Measurements from ENCODE around the gene RAB6B.

The RAB6B gene

DNA sequence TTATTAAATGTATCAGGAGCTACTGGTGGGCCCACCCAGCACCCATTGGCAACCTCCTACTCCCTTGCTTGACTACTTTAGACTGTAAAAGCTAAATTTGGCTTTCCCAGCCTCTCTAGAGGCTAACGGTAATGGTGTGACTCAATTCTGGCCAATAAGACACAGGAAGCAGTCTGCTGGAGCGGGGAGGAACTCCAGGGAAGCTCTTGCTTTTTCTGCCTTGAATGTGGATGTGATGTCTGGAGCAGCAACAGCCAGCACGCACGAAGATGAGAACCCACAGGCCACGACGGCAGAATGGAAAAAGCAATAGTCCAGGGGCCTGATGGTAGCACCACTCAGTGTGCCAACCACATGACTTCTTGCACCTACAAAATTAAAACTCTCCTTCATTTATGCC lies 39.9 kb downstream of the RAB6B start:
- DNase-seq, result no peak

DNA sequence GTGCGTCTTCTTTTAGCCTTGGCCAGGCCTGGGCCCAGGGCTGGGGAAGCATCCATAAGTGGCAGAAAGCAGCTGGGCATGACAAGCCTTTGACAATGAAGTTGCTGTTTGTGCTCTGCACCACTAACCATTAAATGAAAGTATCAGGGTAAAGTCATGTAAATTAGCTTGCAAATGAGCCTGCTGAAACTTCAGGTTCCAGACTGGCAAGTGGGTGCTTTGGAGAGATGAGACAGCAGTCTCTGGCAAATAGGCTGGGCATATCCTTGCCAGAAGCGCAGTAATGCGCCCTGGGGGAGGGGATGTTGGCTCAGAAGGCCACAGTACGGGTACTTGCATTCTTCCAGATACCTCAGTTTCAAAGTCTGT lies 40.7 kb downstream of the RAB6B start:
- DNase-seq, result no peak

DNA sequence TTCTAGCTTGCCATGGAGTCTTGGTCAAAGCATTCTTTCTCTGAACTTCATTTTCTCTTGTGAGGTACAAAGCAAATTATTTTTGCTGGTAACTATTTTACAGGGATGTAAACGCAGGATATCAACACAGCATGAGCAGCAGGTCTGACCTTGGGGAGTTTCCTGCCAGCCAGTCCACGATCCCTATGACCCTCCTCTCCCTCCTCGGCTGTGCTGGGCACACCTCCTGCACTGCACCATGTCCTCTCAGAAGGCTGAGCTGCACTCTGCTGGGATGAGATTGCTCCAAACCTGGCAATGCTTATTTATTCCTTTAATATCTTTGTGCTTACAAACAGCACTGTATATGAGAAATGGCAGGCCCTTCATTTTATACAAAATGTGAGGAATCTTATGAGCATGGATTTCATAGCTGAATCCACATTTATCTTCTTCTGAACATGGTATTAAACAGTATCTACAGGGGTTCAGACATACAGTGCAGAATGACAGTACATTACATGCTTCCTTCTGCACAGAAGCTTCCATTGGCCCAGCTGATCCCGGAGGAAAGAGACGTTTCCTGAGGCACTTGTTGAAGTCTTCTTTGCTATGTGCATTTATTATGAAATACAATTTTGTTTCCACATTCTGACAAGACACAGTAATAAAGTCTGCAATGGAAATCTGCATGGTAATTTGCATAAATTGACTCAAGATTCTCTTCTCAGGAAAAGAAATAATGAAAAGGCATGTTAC lies 41.2 kb downstream of the RAB6B start:
- DNase-seq, result no peak

DNA sequence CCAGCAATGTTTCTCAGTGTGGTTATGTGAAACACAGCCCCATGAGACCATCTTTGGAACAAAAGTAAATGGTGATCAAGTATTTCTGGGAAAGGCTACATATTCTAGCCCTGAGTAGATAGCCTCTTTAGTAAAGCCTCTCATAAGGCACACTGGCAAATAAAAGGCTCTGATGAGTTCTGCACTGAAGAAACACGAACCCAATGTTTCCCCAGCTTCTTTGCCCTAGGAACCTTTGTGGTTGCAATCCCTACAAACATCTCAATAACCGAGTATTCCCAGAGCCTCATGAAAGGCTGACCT lies 41.8 kb downstream of the RAB6B start:
- DNase-seq, result no peak

DNA sequence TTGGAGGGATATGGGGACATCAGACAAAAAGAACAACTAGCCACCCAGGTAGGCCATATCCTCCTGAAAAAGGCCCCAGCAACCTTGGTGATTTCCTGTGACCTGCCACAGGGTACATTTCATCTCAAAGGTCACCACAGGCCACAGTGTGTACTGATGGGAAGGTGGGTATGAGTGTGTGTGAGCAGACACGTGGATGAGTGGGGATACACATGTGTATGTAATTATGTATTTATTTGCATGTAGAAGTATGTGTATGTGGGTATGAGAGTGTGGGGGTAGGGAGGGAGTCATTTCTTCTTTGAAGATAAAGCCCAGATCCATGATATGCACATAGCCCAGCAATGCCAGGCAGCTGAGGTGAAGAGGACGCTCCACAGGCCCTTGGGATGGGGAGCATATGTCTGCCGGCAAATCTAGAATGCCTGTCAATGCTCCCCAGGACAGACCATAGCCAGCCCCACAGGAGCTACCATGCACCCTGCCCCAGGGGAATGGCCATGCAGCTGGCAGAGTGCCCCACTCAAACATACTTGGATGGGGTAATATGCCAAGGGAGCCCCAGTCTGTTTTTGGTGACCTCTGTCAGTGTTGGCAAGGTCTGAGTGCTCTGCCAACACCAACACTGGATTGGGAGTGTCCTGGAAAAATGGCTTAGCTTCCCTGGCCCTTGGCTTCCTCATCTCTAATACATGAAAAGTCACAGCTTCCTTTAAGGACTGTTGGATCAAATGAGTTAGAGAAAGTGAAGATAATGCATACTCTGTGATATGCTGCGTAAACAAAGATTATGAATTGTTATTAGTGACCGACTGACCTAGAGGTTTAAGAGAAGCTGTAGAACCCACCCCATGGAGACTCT lies 42.4 kb downstream of the RAB6B start:
- DNase-seq, result no peak

DNA sequence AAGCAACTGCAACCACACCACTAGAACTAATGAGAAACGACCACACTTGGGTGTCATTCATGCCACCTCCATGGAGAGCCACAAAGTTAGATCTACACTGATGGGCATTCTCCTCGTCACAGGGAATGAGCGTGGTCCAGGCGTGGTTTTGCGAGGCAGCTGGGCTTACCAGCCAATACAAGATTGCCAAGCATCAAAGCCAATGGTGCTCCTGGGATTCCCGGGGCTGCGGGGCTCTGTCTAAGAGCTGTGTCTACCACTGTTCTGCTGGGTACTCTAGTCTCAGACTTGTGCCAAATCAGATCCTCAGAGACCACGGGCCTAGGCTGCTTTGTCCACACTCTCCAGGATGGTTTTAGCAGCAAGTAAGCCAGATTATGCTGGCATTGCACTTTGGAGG lies 43.8 kb downstream of the RAB6B start:
- no peak for DNase-seq

DNA sequence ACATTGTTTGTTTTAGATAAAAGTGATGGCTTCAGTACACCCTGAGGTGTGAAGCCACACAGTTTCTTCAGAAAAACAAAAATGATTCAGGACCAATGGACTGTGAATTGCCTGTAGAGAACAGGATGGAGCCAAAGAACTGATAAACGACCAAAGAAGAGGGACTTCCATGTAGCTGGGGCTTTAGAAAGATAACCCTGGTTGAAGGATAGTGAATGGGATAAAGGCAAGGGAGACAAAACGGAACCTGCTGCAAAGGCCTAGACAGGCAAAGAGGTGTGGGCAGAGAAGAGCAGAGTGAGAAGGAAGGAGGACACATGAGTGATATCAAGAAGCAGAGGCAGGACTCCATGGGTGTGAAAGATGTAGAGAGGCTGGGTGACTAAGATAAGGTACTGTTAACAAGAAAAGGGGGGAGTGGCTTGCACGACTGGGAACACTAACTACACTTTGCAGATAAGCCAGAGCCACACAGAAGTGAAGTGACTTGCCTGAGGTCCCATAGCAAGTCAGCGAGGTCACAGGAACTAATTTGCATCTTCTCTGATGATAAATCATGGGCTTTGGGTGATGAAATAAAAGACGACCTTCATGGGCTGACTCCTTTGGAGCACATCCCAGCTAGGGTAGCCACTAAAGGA lies 44.3 kb downstream of the RAB6B start:
- no peak for DNase-seq

DNA sequence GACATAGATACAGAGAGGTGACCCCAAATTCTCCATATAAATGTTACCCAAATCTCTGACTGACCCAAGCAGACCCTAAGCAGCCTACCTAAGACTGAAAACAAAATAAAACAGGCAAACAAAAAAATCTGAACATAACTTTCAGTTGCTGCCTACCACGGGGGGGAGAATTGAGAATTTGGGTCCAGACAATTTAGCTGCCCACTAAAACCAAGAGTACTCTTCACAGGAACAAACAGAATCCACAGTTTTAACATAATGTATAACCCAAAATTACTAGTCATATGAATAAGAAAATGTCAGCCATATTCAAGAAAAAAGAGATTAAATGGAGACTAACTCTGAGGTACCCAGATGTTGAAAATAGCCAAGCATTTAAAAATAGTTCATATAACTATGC lies 45.6 kb downstream of the RAB6B start:
- no peak for DNase-seq

DNA sequence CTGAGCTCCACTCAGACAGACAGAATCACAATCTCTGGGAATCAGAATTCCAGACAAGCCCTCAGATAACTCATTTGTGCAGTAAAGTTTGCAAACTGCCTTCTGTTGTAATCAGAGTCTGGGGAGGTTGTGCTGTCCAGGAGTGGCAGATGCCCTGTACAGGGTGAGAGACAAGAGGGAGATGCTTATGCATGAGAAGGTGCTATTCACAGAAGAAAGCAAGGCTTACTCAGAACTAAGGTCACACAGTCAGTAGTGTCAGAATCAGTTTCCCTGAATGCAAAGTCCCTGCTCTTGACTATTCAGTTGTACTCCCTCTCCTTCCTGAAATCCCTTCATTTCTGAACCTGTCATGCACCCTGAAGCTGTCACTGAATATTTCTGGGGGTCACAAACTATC lies 46.3 kb downstream of the RAB6B start:
- no peak for DNase-seq

GRCh38 chr3:133845127-133845526 lies 50.6 kb downstream of the RAB6B start:
- no peak for DNase-seq

DNA sequence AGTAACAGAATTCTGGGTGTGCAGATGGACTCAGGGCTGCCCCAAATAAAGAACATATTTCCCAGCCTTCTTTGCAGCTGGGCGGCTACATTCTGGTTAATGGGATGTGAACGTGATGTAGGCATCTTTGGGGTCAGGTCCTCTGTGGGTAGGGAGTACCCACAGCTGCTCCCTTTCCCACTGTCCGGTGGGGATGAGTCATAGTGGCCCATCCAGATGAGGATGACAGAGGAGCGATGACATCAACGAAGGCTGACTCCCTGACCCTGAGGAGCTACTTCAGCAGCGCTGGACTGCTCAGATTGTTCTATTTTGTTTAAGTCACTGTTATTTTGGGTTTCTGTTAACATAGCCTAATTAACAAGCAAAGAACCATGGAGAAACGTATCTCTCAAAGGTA lies 52.0 kb downstream of the RAB6B start:
- DNase-seq, result no peak

GRCh38 chr3:133842158-133842557 lies 53.5 kb downstream of the RAB6B start:
- no peak for DNase-seq

DNA sequence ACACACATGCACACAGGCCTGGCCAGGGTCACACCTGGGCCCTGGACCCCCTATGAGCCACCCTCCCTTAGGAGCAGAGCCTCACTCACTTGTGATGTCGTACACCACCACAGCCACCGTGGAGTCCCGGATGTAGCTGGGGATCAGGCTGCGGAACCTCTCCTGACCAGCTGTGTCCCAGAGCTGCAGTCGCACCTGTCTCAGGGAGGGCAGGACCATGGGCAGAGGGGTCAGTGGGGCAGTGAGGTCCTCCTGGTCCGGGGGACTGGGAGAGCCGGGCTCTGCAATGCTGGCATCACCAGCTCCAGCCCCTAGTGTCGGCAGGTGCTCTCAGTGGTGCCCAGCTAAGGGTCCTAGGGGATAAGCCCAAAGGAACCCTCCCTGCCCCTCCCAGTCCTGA lies 54.5 kb downstream of the RAB6B start:
- DNase-seq, result no peak

GRCh38 chr3:133840767-133841166 lies 54.9 kb downstream of the RAB6B start:
- no peak for DNase-seq

- no peak for DNase-seq
Measured at GRCh38 chr3:133840055-133840737, 55.5 kb downstream of the RAB6B start.

DNA sequence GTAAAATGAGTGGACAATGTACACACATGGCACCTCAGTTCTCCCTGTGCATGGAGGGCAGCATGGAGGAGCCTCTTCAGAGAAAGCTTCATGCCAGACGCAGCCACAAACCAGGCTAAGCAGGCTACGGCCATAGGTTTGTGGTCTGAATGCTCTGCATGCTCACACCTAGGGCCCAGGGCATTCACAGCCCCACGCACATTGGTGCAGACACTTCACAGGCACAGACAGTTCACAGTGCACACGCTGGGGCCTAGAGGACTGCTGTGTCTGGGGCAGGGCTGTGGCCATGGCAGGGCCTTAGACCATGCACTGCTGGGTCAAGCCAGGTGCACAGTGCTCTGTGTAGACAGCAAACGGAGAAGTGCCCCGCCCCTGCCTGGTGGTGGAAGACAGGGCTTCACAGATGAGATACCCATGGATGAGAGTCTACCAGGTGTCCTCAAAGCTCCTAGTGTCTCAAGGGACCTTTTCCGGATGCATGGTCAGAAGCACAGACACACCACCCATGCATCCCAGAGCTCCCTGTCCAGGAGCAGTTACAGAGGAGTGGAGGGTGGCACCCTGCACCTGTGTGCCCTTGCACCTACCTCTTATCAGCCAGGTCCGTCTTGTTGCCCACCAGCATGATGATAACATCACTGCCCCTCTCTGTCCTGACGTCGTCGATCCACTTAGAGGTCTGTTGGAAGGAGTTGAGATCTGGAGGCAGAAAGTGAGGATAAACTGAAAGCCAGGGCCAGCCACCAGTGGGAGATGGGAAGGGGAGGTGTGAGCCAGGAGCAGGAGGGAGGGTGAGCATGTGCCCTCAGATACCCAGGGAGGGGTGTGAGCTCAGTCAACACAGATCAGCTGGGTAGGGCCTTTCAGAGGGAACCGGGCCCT lies 56.5 kb downstream of the RAB6B start:
- DNase-seq, result no peak

GRCh38 chr3:133838296-133838789 lies 57.3 kb downstream of the RAB6B start:
- DNase-seq, result no peak

DNA sequence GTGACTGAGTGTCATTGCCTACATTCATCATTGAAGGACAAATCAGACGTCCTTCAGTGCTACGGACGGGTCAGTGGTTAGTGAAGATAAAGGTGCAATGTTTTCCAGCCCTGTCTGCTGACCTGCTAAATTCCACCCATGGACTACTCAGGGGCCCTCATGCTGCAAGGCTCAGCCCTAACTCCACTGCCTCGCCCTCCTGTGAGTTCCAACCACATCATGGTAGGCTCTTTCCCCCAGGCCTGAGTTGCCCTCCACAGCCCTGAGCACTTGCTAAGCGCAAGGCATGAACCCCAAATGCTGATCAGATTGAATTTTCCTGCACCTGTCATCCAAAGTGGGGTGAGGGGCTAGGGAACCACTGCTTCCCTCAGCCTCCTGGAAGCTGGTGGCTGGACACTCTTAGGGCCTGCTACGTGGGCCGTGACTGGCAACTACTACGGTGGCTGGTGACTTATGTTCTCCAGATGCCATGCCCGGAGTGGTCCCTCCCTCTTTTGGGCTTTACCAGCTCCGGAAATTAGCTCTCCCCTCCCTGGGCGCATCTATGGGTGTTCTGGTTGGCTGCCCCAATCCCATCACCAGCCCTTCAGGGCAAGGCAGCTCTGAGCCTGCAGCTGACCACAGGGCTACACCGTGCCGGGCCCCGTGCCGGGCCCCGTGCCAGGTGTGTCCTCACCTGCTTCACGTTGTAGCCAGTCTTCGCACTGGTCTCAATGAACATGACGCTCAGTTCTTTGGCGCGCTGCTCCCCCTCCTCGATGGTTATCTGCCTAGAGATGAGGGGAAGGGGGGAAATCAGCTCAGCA lies 58.0 kb downstream of the RAB6B start:
- no peak for DNase-seq

GRCh38 chr3:133836497-133837158 lies 59.1 kb downstream of the RAB6B start:
- no peak for DNase-seq

GRCh38 chr3:133835961-133836360 lies 59.7 kb downstream of the RAB6B start:
- no peak for DNase-seq

- DNase-seq, result no peak
Measured at GRCh38 chr3:133835418-133835743, 60.3 kb downstream of the RAB6B start.

Measured in NCI-H2081 treated with DMSO at 0.1 percent for 48 hours (cell line).